Aorta (tissue), 5 donors: Measurements from ENCODE around the gene BASP1. TPM values are rescaled to one million over a fixed set of nuclear protein-coding genes. Genes with fewer than 3 reads are reported as not detected.

Experiments
- ATAC-seq: fragments of 200-7000 bp; cut with Tn5 transposase; one replicate; pipeline ENCODE4 v1.9.1; 2022; ENCODE audit warnings: moderate library complexity; ENCODE audit not compliant: low FRiP score
- DNase-seq, 2 donors: peaks; one replicate each; pipeline ENCODE4 v3.0.0-alpha.2; 2020
- H3K27ac ChIP-seq, 2 donors: one replicate each; pipeline ENCODE4 v1.5.1; 2013; ENCODE audit warnings: low read length in 2 of 2, mild to moderate bottlenecking in 2 of 2, moderate library complexity in 2 of 2, control low read depth in 1 of 2, inconsistent platforms in 1 of 2, low read depth in 1 of 2
- H3K27me3 ChIP-seq, 2 donors: one replicate each; pipeline ENCODE4 v1.6.1; 2013; ENCODE audit warnings: control low read depth in 1 of 2, low read length in 1 of 2, mild to moderate bottlenecking in 1 of 2, moderate library complexity in 1 of 2; ENCODE audit not compliant: insufficient read depth in 2 of 2, control insufficient read depth in 1 of 2
- H3K36me3 ChIP-seq, 2 donors: one replicate each; pipeline ENCODE4 v1.6.1; 2013; ENCODE audit warnings: control low read depth in 1 of 2, low read length in 1 of 2, mild to moderate bottlenecking in 1 of 2; ENCODE audit not compliant: insufficient read depth in 2 of 2, control insufficient read depth in 1 of 2
- H3K4me1 ChIP-seq, 2 donors: one replicate each; pipeline ENCODE4 v1.6.1; 2013; ENCODE audit warnings: low read length in 2 of 2, control low read depth in 1 of 2, mild to moderate bottlenecking in 1 of 2, moderate library complexity in 1 of 2; ENCODE audit not compliant: insufficient read depth in 2 of 2, control insufficient read depth in 1 of 2
- H3K4me3 ChIP-seq, 2 donors: one replicate each; pipeline ENCODE4 v1.5.1; 2013; ENCODE audit warnings: low read length in 2 of 2, control low read depth in 1 of 2, mild to moderate bottlenecking in 1 of 2
- H3K9me3 ChIP-seq: one replicate; pipeline ENCODE4 v1.6.1; 2013; ENCODE audit warnings: mild to moderate bottlenecking, low read length; ENCODE audit not compliant: control insufficient read depth
- WGBS, 2 donors: extraction: QIAGEN DNeasy Blood & Tissue Kit; methylation state at CpG; one replicate each; pipeline ENCODE4 v1.1.7; 2013; 5-methylcytosine and 5-hydroxymethylcytosine counted together
- intact Hi-C, 2 donors: fragments of 100-400 bp; cut with DNase I; formaldehyde crosslinking; loops; one replicate each; pipeline versions ENCODE4 v1.14.2 to v1.15.0; 2022
- polyA plus RNA-seq, 2 donors: library from polyadenylated mRNA; stranded (reverse); fragments of 200-250 nt; gene quantifications; one replicate each; pipeline ENCODE4 v1.2.3, GENCODE V29; 2013
- total RNA-seq, 2 donors: library from RNA; stranded (reverse); fragmentation: NEBNext Ultra II Directional; extraction: Animal tissue kit (Norgen Biotek cat#: 25700); gene quantifications; one replicate each; pipeline ENCODE4 v1.2.1, GENCODE V29; 2021
- donor health status: healthy with polysubstance abuse.
- donor health status: Bipolar disorder and iron deficiency.
- donor health status: DM: no; HTN: no; CAD: no.
- donor health status: DM: no; HTN: no; CAD: no.
- donor health status: DM: yes; HTN: yes; CAD: no.

The BASP1 gene
- total and polyA plus RNA-seq, 4 donors: 30.1 to 53.0 (median 48.6) TPM

GRCh38 chr5:17216176-17216973, 1.1 kb upstream of the BASP1 start:
- peak; percentile 86 to 90 for DNase-seq
- WGBS, 2 donors: 1% methylated on average over 59 of the region's 59 CpGs
- Histone ChIP-seq H3K9me3 (no peaks in the 10 kb centered on the region), H3K27ac (peak overlapping the region in 1 of 2 donors; percentile 13), H3K36me3 (no peaks in the 10 kb centered on the region), H3K4me1 (no peaks in the 10 kb centered on the region), H3K4me3 (no peak overlapping the region), H3K27me3 (no peaks in the 10 kb centered on the region)
- peak; percentile 77 for ATAC-seq
- intact Hi-C loops: loop anchor here (2.0 to 10.0 kb wide), 8 partner anchors 88 to 1096 kb away; no protein-coding TSS in a partner anchor

- Histone ChIP-seq H3K9me3 (no peaks in the 10 kb centered on the region), H3K4me1 (no peaks in the 10 kb centered on the region), H3K4me3 (peak overlapping the region; percentile 35 to 72), H3K27me3 (no peaks in the 10 kb centered on the region), H3K27ac (no peak overlapping the region), H3K36me3 (no peaks in the 10 kb centered on the region)
- DNase-seq (peak; percentile 74 to 84), ATAC-seq (peak; percentile 61)
- 1 to 2% methylated on average over 12 to 22 of the region's 22 CpGs for WGBS, 2 donors
- intact Hi-C loops: loop anchor here (2.0 to 10.0 kb wide), 8 partner anchors 88 to 1095 kb away; no protein-coding TSS in a partner anchor
These were observed 398 bp upstream of the BASP1 start for GRCh38 chr5:17216974-17217492.

GRCh38 chr5:17218353-17219005, 1.0 kb downstream of the BASP1 start:
- Histone ChIP-seq H3K4me3 (peak overlapping the region; percentile 72 to 98), H3K9me3 (no peaks in the 10 kb centered on the region), H3K36me3 (no peaks in the 10 kb centered on the region), H3K27me3 (no peaks in the 10 kb centered on the region), H3K27ac (peak overlapping the region in 1 of 2 donors; percentile 77), H3K4me1 (no peaks in the 10 kb centered on the region)
- ATAC-seq (peak; percentile 64), DNase-seq (peak; percentile 62 to 83)
- 1% methylated on average over 44 to 45 of the region's 45 CpGs for WGBS, 2 donors
- intact Hi-C loops: loop anchor here (5.0 to 10.0 kb wide), 7 partner anchors 86 to 1094 kb away; no protein-coding TSS in a partner anchor

- intact Hi-C loops: loop anchor here (5.0 to 10.0 kb wide), 7 partner anchors 86 to 1093 kb away; no protein-coding TSS in a partner anchor
- no peaks in the 10 kb centered on the region for H3K36me3 ChIP-seq
- ATAC-seq: no peak
- no peak overlapping the region for H3K27ac ChIP-seq
- peak; percentile 52 to 77 for DNase-seq
- no peaks in the 10 kb centered on the region for H3K27me3 ChIP-seq
- no peaks in the 10 kb centered on the region for H3K4me1 ChIP-seq
- H3K4me3 ChIP-seq: peak overlapping the region; percentile 72 to 98
- WGBS, 2 donors: 8% methylated on average over 20 of the region's 20 CpGs
- no peaks in the 10 kb centered on the region for H3K9me3 ChIP-seq
These were observed 1.6 kb downstream of the BASP1 start for GRCh38 chr5:17219006-17219422.

- WGBS, 2 donors: 63 to 78% methylated on average over 12 of the region's 12 CpGs
- DNase-seq: no peak
- H3K4me3 ChIP-seq: peak overlapping the region in 1 of 2 donors; percentile 72
- H3K27me3 ChIP-seq: no peaks in the 10 kb centered on the region
- H3K9me3 ChIP-seq: no peaks in the 10 kb centered on the region
- no peaks in the 10 kb centered on the region for H3K36me3 ChIP-seq
- H3K27ac ChIP-seq: no peak overlapping the region
- no peaks in the 10 kb centered on the region for H3K4me1 ChIP-seq
- ATAC-seq: no peak
- intact Hi-C loops: loop anchor here (5.0 to 10.0 kb wide), 7 partner anchors 85 to 1093 kb away; no protein-coding TSS in a partner anchor
These were observed 2.0 kb downstream of the BASP1 start for GRCh38 chr5:17219469-17219868.

GRCh38 chr5:17219992-17220391, 2.6 kb downstream of the BASP1 start:
- intact Hi-C loops: loop anchor here (5.0 to 10.0 kb wide), 7 partner anchors 85 to 1092 kb away; no protein-coding TSS in a partner anchor
- Histone ChIP-seq H3K36me3 (no peaks in the 10 kb centered on the region), H3K27me3 (no peaks in the 10 kb centered on the region), H3K9me3 (no peaks in the 10 kb centered on the region), H3K27ac (no peak overlapping the region), H3K4me3 (no peak overlapping the region), H3K4me1 (peaks cover 0 to 3% of the 10 kb centered on the region in 2 donors)
- WGBS, 2 donors: 89 to 94% methylated on average over 6 of the region's 6 CpGs
- DNase-seq (no peak), ATAC-seq (no peak)

- H3K27me3 ChIP-seq: no peaks in the 10 kb centered on the region
- DNase-seq (no peak), ATAC-seq (no peak)
- no peak overlapping the region for H3K4me3 ChIP-seq
- H3K27ac ChIP-seq: no peak overlapping the region
- WGBS, 2 donors: 90 to 93% methylated on average over 4 of the region's 4 CpGs
- intact Hi-C loops: no loop called here
- H3K4me1 ChIP-seq: peaks cover 0 to 3% of the 10 kb centered on the region in 2 donors
- no peaks in the 10 kb centered on the region for H3K36me3 ChIP-seq
- H3K9me3 ChIP-seq: no peaks in the 10 kb centered on the region
These were observed 3.0 kb downstream of the BASP1 start for GRCh38 chr5:17220469-17220868.

- peaks cover 0 to 3% of the 10 kb centered on the region in 2 donors for H3K4me1 ChIP-seq
- no peak overlapping the region for H3K4me3 ChIP-seq
- intact Hi-C loops: no loop called here
- 35 to 40% methylated on average over 4 of the region's 4 CpGs for WGBS, 2 donors
- no peak for ATAC-seq
- no peaks in the 10 kb centered on the region for H3K36me3 ChIP-seq
- no peak overlapping the region for H3K27ac ChIP-seq
- no peaks in the 10 kb centered on the region for H3K27me3 ChIP-seq
- H3K9me3 ChIP-seq: no peaks in the 10 kb centered on the region
- no peak for DNase-seq
These were observed 4.6 kb downstream of the BASP1 start for GRCh38 chr5:17221843-17222636.
